ENCODE results near the gene MTERF1. TPM values are rescaled to one million over a fixed set of nuclear protein-coding genes. Genes with fewer than 3 reads are reported as not detected.

MTERF1 gene
- total RNA-seq, 1 experiment from 2014 or later = 19.8 TPM

DNA sequence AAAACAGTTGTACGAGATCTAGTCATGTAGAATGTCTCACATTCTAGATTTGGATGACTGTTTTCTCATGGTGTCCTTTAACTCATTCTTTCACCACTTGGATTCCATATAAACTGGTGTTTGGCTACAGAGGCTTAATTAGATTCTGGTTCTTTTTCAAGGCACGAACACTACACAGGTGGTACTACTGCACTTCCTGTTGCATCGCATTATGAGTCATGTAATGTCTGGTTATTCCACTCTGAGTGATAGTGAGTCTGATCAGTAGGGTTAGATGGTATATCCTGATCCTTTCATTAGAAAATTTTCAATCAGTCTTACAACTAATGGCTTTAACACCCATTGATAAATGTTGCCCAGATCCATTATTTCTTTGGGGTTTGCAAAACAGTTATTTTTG, 49.0 kb upstream of the MTERF1 start:
- Mint-ChIP-seq H3K4me1 (no peaks in the 10 kb centered on the region), H3K27me3 (ENCODE audit: low read depth) (peaks cover 19% of the 10 kb centered on the region), H3K27ac (no peak overlapping the region), H3K4me3 (no peak overlapping the region; a peak in 1 of 5 replicates), H3K9me3 (peaks cover 0 to 2% of the 10 kb centered on the region in 2 experiments; a peak in 1 of 5 replicates), H3K36me3 (ENCODE audit: insufficient read depth in 1 of 3, low read depth in 3 of 3) (no peaks in the 10 kb centered on the region)
- H2BK15ac ChIP-seq (ENCODE audit: low read depth, low read length) = no peak overlapping the region
- H3K4me2 ChIP-seq (ENCODE audit: insufficient read depth, insufficient read length, low read length) = no peak overlapping the region
- no peak overlapping the region for H3K14ac ChIP-seq (ENCODE audit: insufficient read depth, low read length)
- no peak overlapping the region for H4K91ac ChIP-seq (ENCODE audit: insufficient read length, low read depth, low read length)
- H3K27me3 ChIP-seq (ENCODE audit: insufficient read depth, low read length) = no peaks in the 10 kb centered on the region
- H4K8ac ChIP-seq (replicated peaks; ENCODE audit: insufficient read length, low read depth, low read length) = no peak overlapping the region
- no peak overlapping the region for H4K5ac ChIP-seq (ENCODE audit: insufficient read length, low read depth, low read length)
- TF ChIP-seq CTCF (conservative IDR thresholded peaks at IDR 0.05) = no peak
- H2BK12ac ChIP-seq (ENCODE audit: insufficient read length, low read depth, low read length) = no peak overlapping the region
- no peaks in the 10 kb centered on the region for H3K4me1 ChIP-seq (ENCODE audit: insufficient read depth, low read length)
- no CpG with 5 or more reads among the region's 3 CpGs for WGBS (ENCODE audit: extremely low coverage, insufficient read length, low lambda C conversion rate)
- H3K23ac ChIP-seq (ENCODE audit: insufficient read length, low read depth, low read length) = no peak overlapping the region
- H2BK5ac ChIP-seq (ENCODE audit: insufficient read length, low read length) = no peak overlapping the region
- H3K79me1 ChIP-seq (ENCODE audit: insufficient read depth, low read depth, low read length, poor library complexity, severe bottlenecking) = no peaks in the 10 kb centered on the region
- H2BK20ac ChIP-seq (ENCODE audit: low read depth, low read length, poor library complexity, severe bottlenecking) = no peak overlapping the region
- H4K20me1 ChIP-seq (ENCODE audit: control insufficient read depth, insufficient read depth, insufficient read length) = no peaks in the 10 kb centered on the region
- H3K4ac ChIP-seq (ENCODE audit: low read depth, low read length) = no peak overlapping the region
- no peaks in the 10 kb centered on the region for H3K23me2 ChIP-seq (ENCODE audit: insufficient read length, low read depth, low read length, poor library complexity, severe bottlenecking)
- no peak overlapping the region for H2BK120ac ChIP-seq (ENCODE audit: low read depth, low read length, poor library complexity, severe bottlenecking)
- H3K18ac ChIP-seq (ENCODE audit: insufficient read length, low read depth, low read length) = no peak overlapping the region
- no peak for DNase-seq
- H3K56ac ChIP-seq (ENCODE audit: insufficient read length, low read depth, low read length) = no peak overlapping the region
- H3K79me2 ChIP-seq (ENCODE audit: insufficient read depth, low read length) = no peaks in the 10 kb centered on the region
- H3K27ac ChIP-seq (ENCODE audit: insufficient read length, low read depth, low read length) = no peak overlapping the region
- H3K9ac ChIP-seq (ENCODE audit: extremely low read depth, insufficient read length, low read length) = no peak overlapping the region
- no peak overlapping the region for H3T11ph ChIP-seq (ENCODE audit: low read length)
- no peaks in the 10 kb centered on the region for H3K9me3 ChIP-seq (ENCODE audit: control insufficient read depth, low read depth, low read length)
- no peak overlapping the region for H2AK5ac ChIP-seq (ENCODE audit: insufficient read length, low read length)
- no peak overlapping the region for H2AFZ ChIP-seq (ENCODE audit: low read length)

All from H9 (cell line).